SK-N-SH (cell line): ENCODE data around the gene NPAS3.

Source experiments
- CTCF ChIP-seq: fragments of 200-600 bp; sonication (generic); IDR thresholded peaks from 2 replicates; pipeline ENCODE4 v1.6.1; 2017; ENCODE audit warnings: antibody characterized with exemption, mild to moderate bottlenecking, moderate library complexity
- EZH2phosphoT487 ChIP-seq: fragments of 200-600 bp; sonication (generic); IDR thresholded peaks from 2 replicates; pipeline ENCODE4 v1.6.1; 2017; ENCODE audit warnings: low read depth, mixed run types, mild to moderate bottlenecking, antibody characterized with exemption, moderate library complexity, borderline replicate concordance
- MAX ChIP-seq: IDR thresholded peaks from 2 replicates; pipeline ENCODE4 v1.4.0; 2012; ENCODE audit warnings: low read depth
- MXI1 ChIP-seq: IDR thresholded peaks from 2 replicates; pipeline ENCODE4 v1.6.1; 2012; ENCODE audit warnings: mild to moderate bottlenecking, low read depth, low read length, improper control_type of control experiment
- NFIC ChIP-seq: IDR thresholded peaks from 2 replicates; pipeline ENCODE4 v1.4.0; 2012; ENCODE audit warnings: borderline replicate concordance
- PBX3 ChIP-seq: IDR thresholded peaks from 2 replicates; pipeline ENCODE4; 2012
- POLR2AphosphoS5 ChIP-seq: IDR thresholded peaks from 2 replicates; pipeline ENCODE4 v1.6.1; 2012; ENCODE audit warnings: low read depth, low read length
- RCOR1 ChIP-seq: fragments of 150-350 bp; IDR thresholded peaks from 2 replicates; pipeline ENCODE4 v1.6.1; 2017; ENCODE audit warnings: antibody characterized with exemption, low read length
- RFX5 ChIP-seq: IDR thresholded peaks from 2 replicates; pipeline ENCODE4 v1.6.1; 2012; ENCODE audit warnings: mild to moderate bottlenecking, improper control_type of control experiment, low read length
- TCF12 ChIP-seq: IDR thresholded peaks from 2 replicates; pipeline ENCODE4 v1.4.0; 2012
- TEAD4 ChIP-seq: IDR thresholded peaks from 2 replicates; pipeline ENCODE4 v1.4.0; 2012; ENCODE audit warnings: mild to moderate bottlenecking, borderline replicate concordance; ENCODE audit not compliant: insufficient read depth
- USF2 ChIP-seq: fragments of 150-350 bp; IDR thresholded peaks from 2 replicates; pipeline ENCODE4 v1.6.1; 2017; ENCODE audit warnings: antibody characterized with exemption, low read length, low read depth, borderline replicate concordance
- YY1 ChIP-seq: IDR thresholded peaks from 2 replicates; pipeline ENCODE4 v1.4.0; 2012; ENCODE audit warnings: low read depth, mild to moderate bottlenecking

GRCh38 chr14:33052943-33053342, 114.3 kb downstream of the NPAS3 start:
- no peak for TF ChIP-seq PBX3
- TF ChIP-seq MAX, result no peak
- TF ChIP-seq CTCF, result no peak
- TF ChIP-seq POLR2AphosphoS5, result no peak
- TF ChIP-seq NFIC, result no peak
- no peak for TF ChIP-seq RFX5
- no peak for TF ChIP-seq YY1
- TF ChIP-seq EZH2phosphoT487, result no peak
- no peak for TF ChIP-seq TEAD4
- TF ChIP-seq USF2, result no peak
- no peak for TF ChIP-seq RCOR1
- no peak for TF ChIP-seq MXI1
- no peak for TF ChIP-seq TCF12
